Adrenal gland (tissue), 12 donors: ENCODE measurements around the gene IL20. TPM values are rescaled to one million over a fixed set of nuclear protein-coding genes. Genes with fewer than 3 reads are reported as not detected.

Experiments used
- DNase-seq, 7 donors: peaks; one replicate each; pipeline ENCODE4 v3.0.0-alpha.2; 2019 to 2020
- H3K27ac ChIP-seq, 5 donors: fragments of 200-600 bp; sonication (generic) in 4 of 5; 1 replicate in 3 of 5; 2 replicates in 2 of 5; pipeline versions ENCODE4 v1.5.1 to v1.8.0; 2016 to 2020; ENCODE audit warnings: mild to moderate bottlenecking in 1 of 5
- H3K27me3 ChIP-seq: fragments of 200-600 bp; 2 replicates; pipeline ENCODE4 v1.8.0; 2021
- H3K36me3 ChIP-seq, 2 donors: fragments of 200-600 bp; replicated peaks in 1 of 2; 1 replicate in 1 of 2; 2 replicates in 1 of 2; pipeline versions ENCODE4 v1.5.1 to v1.8.0; 2018 to 2022
- H3K4me1 ChIP-seq, 2 donors: fragments of 200-600 bp; replicated peaks in 1 of 2; 1 replicate in 1 of 2; 2 replicates in 1 of 2; pipeline versions ENCODE4 v1.5.1 to v1.8.0; 2018 to 2021
- H3K4me3 ChIP-seq, 4 donors: fragments of 200-600 bp; sonication (generic) in 3 of 4; one replicate each; pipeline ENCODE4 v1.5.1; 2016 to 2018
- H3K9me3 ChIP-seq, 3 donors: fragments of 200-600 bp; sonication (generic) in 1 of 3; replicated peaks in 1 of 3; 1 replicate in 2 of 3; 2 replicates in 1 of 3; pipeline versions ENCODE4 v1.5.1 to v1.8.0; 2016 to 2021
- CTCF ChIP-seq, 6 experiments: fragments of 450-650 bp in 4 of 6; fragments of 200-600 bp in 2 of 6; sonication (generic) in 1 of 6; IDR thresholded peaks; 1 replicate in 5 of 6; 2 replicates in 1 of 6; pipeline versions ENCODE4 v1.5.1 to v1.8.0; 2016 to 2021; ENCODE audit warnings: antibody characterized with exemption in 6 of 6, mild to moderate bottlenecking in 2 of 6, moderate library complexity in 1 of 6
- POLR2A ChIP-seq, 2 donors: fragments of 450-650 bp; IDR thresholded peaks; one replicate each; pipeline ENCODE4 v1.6.1; 2017; ENCODE audit warnings: antibody characterized with exemption in 2 of 2, mild to moderate bottlenecking in 2 of 2, moderate library complexity in 1 of 2
- WGBS, 4 donors: extraction: QIAGEN DNeasy Blood & Tissue Kit in 2 of 4; methylation state at CpG; one replicate each; pipeline versions ENCODE4 v1.1.5 to v1.1.7; 2013 to 2017; 5-methylcytosine and 5-hydroxymethylcytosine counted together
- intact Hi-C, 2 donors: fragments of 100-400 bp; cut with DNase I; formaldehyde crosslinking; loops; one replicate each; pipeline versions ENCODE4 v1.14.1 to v1.15.0; 2022 to 2023
- polyA plus RNA-seq, 3 donors: library from polyadenylated mRNA; stranded (reverse); fragments of 200-250 nt in 2 of 3; fragments of 350-450 nt in 1 of 3; fragmentation: Illumina TruSeq in 1 of 3; extraction: RNeasy Lipid Tissue Mini Kit (QIAGEN cat#74804) in 1 of 3; gene quantifications; one replicate each; pipeline ENCODE4 v1.2.3, GENCODE V29; 2013 to 2014
- total RNA-seq, 9 donors: library from RNA; depleted of rRNA in 4 of 9; stranded (reverse); fragments of >200 nt in 4 of 9; fragments of 120-200 nt in 1 of 9; fragmentation: NEBNext Ultra II Directional in 1 of 9; extraction: Animal tissue kit (Norgen Biotek cat#: 25700) in 1 of 9; gene quantifications; one replicate each; pipeline versions ENCODE4 v1.1.0 to v1.2.4, GENCODE V29; 2013 to 2023
- donor health status: healthy with polysubstance abuse.
- donor health status: Bipolar disorder and iron deficiency.
- donor health status: DM: yes; HTN: yes; CAD: no.
- donor health status: DM: no; HTN: no; CAD: no.
- donor health status: DM: no; HTN: no; CAD: no.
- donor health status: DM: yes; HTN: yes; CAD: no.

The IL20 gene
- total and polyA plus RNA-seq, 12 donors: 0.13 to 0.53 (median 0.41) TPM; not detected in 9

GRCh38 chr1:206883160-206883559 is 17.7 kb downstream of the IL20 start:
- Histone ChIP-seq H3K4me3 (no peak overlapping the region), H3K36me3 (no peaks in the 10 kb centered on the region), H3K27ac (no peak overlapping the region), H3K4me1 (no peaks in the 10 kb centered on the region), H3K27me3 (peaks cover 1% of the 10 kb centered on the region), H3K9me3 (peaks cover 0 to 4% (median 0%) of the 10 kb centered on the region in 3 donors)
- no peak for DNase-seq
- TF ChIP-seq CTCF (IDR thresholded peaks at IDR 0.05) (no peak), POLR2A (IDR thresholded peaks at IDR 0.05) (no peak)
- intact Hi-C loops: no loop called here
- WGBS, 4 donors: 79 to 92% (median 90%) methylated on average over 1 of the region's 1 CpG

DNA sequence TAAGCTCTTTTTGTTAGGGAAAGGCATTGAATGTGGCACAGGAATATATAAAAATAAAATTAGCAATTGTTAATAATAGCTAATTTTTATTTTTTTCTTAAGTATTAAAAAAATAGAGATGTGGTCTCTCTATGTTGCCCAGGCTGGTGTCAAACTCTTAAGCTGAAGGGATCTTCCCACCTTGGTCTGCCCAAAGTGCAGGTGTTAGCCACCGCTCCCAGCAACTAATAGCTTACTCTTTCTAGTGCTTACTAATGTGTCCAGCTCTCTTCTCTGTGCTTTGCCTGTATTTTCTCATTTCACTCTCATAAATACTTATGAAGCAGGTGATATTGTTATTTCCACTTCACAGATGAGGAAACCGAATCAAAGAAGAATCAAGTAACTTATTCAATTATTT is 18.5 kb downstream of the IL20 start:
- no peaks in the 10 kb centered on the region for H3K36me3 ChIP-seq
- no peak for TF ChIP-seq POLR2A (IDR thresholded peaks at IDR 0.05)
- TF ChIP-seq CTCF (IDR thresholded peaks at IDR 0.05): no peak
- intact Hi-C loops: loop anchor here in 1 of 2 donors (2.0 kb wide), 1 partner anchor 17 kb away; no protein-coding TSS in a partner anchor
- H3K4me1 ChIP-seq: no peaks in the 10 kb centered on the region
- peaks cover 6% of the 10 kb centered on the region for H3K27me3 ChIP-seq
- H3K27ac ChIP-seq: no peak overlapping the region
- WGBS, 4 donors: 79 to 87% (median 83%) methylated on average over 2 of the region's 2 CpGs
- H3K9me3 ChIP-seq: peaks cover 0 to 4% (median 0%) of the 10 kb centered on the region in 3 donors
- H3K4me3 ChIP-seq: no peak overlapping the region
- DNase-seq: no peak

DNA sequence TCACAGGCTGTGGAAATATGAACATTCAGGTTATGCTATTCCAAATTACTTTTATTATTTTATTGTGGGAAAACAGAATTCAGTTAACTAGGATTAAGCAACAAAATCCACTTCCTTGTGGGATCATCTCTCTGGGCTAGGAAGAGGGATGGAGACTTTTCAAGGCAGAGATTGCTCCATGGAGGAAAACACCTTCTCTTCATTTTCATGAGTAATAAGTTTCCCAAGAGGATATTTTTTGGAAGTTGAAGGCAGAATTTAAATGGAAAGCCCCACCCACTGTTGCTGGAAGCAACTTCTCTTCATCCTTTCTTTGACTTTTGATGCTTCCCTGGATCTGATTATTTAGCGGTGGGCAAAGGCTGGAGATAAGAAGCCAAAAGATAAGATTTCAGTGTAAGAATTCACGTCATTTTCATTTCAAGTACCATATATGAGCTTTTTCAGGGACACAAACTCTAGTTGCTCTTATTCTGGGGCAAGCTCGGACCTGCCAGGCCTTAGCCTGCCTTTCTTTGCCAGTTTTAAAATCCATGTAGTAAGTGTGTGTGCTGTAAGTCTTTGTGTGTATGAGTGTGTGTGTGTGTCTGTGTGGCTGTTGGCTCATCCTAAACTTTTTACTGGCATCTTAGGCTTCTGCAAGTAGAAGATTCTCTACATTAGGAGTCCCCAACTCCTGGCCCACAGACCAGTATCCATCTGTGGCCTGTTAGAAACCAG is 20.1 kb downstream of the IL20 start:
- H3K27me3 ChIP-seq: peaks cover 6% of the 10 kb centered on the region
- no peak for DNase-seq
- no peak overlapping the region for H3K4me3 ChIP-seq
- TF ChIP-seq POLR2A (IDR thresholded peaks at IDR 0.05) (no peak), CTCF (IDR thresholded peaks at IDR 0.05) (no peak)
- intact Hi-C loops: loop anchor here in 1 of 2 donors (2.0 kb wide), 1 partner anchor 19 kb away; no protein-coding TSS in a partner anchor
- 74 to 78% (median 75%) methylated on average over 3 of the region's 3 CpGs for WGBS, 4 donors
- H3K27ac ChIP-seq: no peak overlapping the region
- H3K36me3 ChIP-seq: no peaks in the 10 kb centered on the region
- H3K9me3 ChIP-seq: no peaks in the 10 kb centered on the region
- no peaks in the 10 kb centered on the region for H3K4me1 ChIP-seq

- no peak for TF ChIP-seq POLR2A (IDR thresholded peaks at IDR 0.05)
- no peak for TF ChIP-seq CTCF (IDR thresholded peaks at IDR 0.05)
- Histone ChIP-seq H3K27me3 (peaks cover 7% of the 10 kb centered on the region), H3K4me3 (no peak overlapping the region), H3K27ac (no peak overlapping the region), H3K4me1 (peaks cover 0 to 5% of the 10 kb centered on the region in 2 donors), H3K9me3 (no peaks in the 10 kb centered on the region), H3K36me3 (no peaks in the 10 kb centered on the region)
- intact Hi-C loops: no loop called here
- WGBS, 4 donors: 88 to 100% (median 93%) methylated on average over 1 of the region's 1 CpG
- no peak for DNase-seq
These were observed 21.4 kb downstream of the IL20 start for GRCh38 chr1:206886831-206887230.
